Sciatic nerve (tissue), 2 donors: Measurements from ENCODE around the gene NOP56. TPM values are rescaled to one million over a fixed set of nuclear protein-coding genes. Genes with fewer than 3 reads are reported as not detected.

Experiments
- ATAC-seq: fragments of 200-7000 bp; cut with Tn5 transposase; one replicate; pipeline ENCODE4 v1.9.1; 2020; ENCODE audit warnings: mild to moderate bottlenecking, moderate library complexity
- DNase-seq: peaks from one replicate; pipeline ENCODE4 v3.0.0-alpha.2; 2020; ENCODE audit warnings: low spot score
- intact Hi-C: fragments of 100-400 bp; cut with DNase I; formaldehyde crosslinking; loops from one replicate; pipeline ENCODE4 v1.14.2; 2022
- microRNA-seq: library from miRNA; unstranded; fragments of <30 nt; microRNA quantifications from one replicate; pipeline ENCODE4 v1.2.0, GENCODE V29; 2020
- total RNA-seq: library from RNA; stranded (reverse); fragmentation: NEBNext Ultra II Directional; extraction: Animal tissue kit (Norgen Biotek cat#: 25700); gene quantifications from one replicate; pipeline ENCODE4 v1.2.1, GENCODE V29; 2021
- donor health status: DM: no; HTN: no; CAD: no.
- donor health status: DM: no; HTN: no; CAD: no.

NOP56 gene
- total RNA-seq, 1 donor from 2014 or later = 97.4 TPM

DNA sequence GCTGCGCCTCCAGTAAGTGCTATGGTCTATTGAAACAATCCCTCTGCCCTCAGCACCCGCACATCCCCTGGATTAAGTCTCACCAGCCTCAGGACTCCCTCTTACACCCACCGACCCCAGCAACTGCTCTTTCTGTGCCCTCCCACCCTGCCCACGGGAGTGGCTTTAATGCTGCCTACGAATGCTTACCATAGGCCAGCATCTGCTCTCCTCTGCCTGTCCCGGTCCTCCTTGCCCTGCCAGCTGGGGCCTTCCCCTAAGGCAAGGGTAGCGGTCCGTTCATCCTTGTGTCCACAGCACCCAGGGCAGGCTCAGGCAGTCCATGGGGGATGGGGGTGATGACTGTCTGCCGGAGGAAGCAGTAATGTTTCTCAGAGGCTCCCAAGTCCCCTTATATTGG is 44.2 kb downstream of the NOP56 start:
- intact Hi-C loops = no loop called here
- ATAC-seq (no peak), DNase-seq (no peak)

- DNase-seq (no peak), ATAC-seq (no peak)
- intact Hi-C loops = no loop called here
These were observed 45.3 kb downstream of the NOP56 start for GRCh38 chr20:2697768-2698167.

- ATAC-seq = no peak
- intact Hi-C loops = no loop called here
- no peak for DNase-seq
These were observed 45.9 kb downstream of the NOP56 start for GRCh38 chr20:2698186-2698817.

DNA sequence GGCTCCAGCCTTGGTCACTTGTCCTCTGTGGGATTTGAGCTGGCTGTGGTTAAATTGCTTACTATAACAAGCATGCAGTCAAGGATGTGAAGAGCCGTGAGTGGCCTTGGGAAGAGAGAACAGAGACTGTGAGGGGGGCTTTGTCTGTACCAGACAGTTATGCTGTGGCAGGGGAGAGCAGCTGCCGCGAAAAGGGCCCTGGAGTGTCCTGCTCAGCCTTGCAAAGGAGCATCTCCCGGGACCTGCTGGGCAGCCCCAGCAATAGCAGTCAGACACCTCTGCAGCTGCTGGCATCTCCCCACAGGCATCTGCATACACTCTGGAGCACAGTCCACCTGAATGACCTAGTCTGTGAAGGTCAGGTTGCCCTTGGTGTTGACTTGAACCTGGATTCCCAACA is 46.5 kb downstream of the NOP56 start:
- ATAC-seq = no peak
- intact Hi-C loops = no loop called here
- no peak for DNase-seq

- DNase-seq (no peak), ATAC-seq (no peak)
- intact Hi-C loops = no loop called here
These were observed 47.5 kb downstream of the NOP56 start for GRCh38 chr20:2699775-2700413.

GRCh38 chr20:2700913-2701620 is 48.6 kb downstream of the NOP56 start:
- DNase-seq (no peak), ATAC-seq (no peak)
- intact Hi-C loops = no loop called here

GRCh38 chr20:2701671-2702081 is 49.2 kb downstream of the NOP56 start:
- intact Hi-C loops = no loop called here
- DNase-seq = no peak
- ATAC-seq = no peak

GRCh38 chr20:2703716-2704475 is 51.5 kb downstream of the NOP56 start:
- ATAC-seq (no peak), DNase-seq (no peak)
- intact Hi-C loops = no loop called here

DNA sequence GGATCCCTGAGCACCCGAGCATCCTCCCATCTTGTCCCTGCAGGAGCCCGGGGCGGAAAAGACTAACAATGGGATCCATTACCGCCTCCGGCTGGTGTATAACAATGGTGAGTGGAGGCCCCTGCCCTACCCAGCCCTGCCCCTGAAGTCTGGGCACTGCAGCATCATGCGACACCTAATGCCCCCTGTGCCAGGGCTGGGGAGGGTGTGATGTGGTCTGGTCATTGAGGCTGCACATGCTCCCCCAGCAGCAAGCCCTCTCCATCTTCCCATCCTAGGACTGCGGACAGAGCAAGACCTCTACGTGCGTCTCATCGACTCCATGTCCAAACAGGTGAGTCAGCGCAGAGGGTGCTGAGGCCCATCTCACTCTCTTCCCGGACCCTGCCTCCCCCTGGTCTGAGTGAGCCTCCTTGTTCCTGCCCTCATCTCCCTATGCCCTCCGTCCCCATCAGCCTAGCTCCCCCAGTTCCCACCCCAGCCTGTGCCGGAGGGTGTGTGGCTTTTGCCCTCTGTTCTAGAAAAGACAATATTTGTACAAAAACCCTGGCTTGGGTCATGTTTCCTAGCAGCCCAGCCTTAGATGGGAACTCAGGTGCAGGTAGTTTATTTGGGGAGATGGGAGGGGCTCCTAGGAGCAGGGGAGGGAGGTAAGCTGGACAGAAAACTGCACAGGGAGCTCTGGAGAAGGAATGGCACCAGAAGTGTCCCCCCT is 53.7 kb downstream of the NOP56 start:
- DNase-seq (no peak), ATAC-seq (no peak)
- intact Hi-C loops = no loop called here

GRCh38 chr20:2706688-2707352 is 54.4 kb downstream of the NOP56 start:
- no peak for ATAC-seq
- intact Hi-C loops = no loop called here
- no peak for DNase-seq

- no peak for DNase-seq
- intact Hi-C loops = no loop called here
- no peak for ATAC-seq
These were observed 55.1 kb downstream of the NOP56 start for GRCh38 chr20:2707353-2708072.

Small RNA genes within 50 kb of the gene (microRNA-seq; reads per million reads assigned to microRNA genes)
- gene MIR1292 = 5.1 reads per million, percentile 11 among the genes with 10 or more reads in this experiment

Other genes with a start within 250 kb of the NOP56 start
- gene SNRPB, start 181.8 kb upstream of the NOP56 start, total RNA-seq = 64.3 TPM
- gene ZNF343, start 143.7 kb upstream of the NOP56 start, total RNA-seq = 16.3 TPM
- gene TMC2, start 116.1 kb upstream of the NOP56 start, total RNA-seq = 0.22 TPM
- gene IDH3B, start 11.6 kb downstream of the NOP56 start, total RNA-seq = 67.0 TPM
- 15.3 TPM for gene EBF4, start 40.1 kb downstream of the NOP56 start, total RNA-seq
- 5.9 TPM for gene CPXM1, start 148.0 kb downstream of the NOP56 start, total RNA-seq
- not detected for gene C20orf141, start 162.4 kb downstream of the NOP56 start, total RNA-seq
- gene TMEM239, start 163.7 kb downstream of the NOP56 start, total RNA-seq = not detected
- 40.4 TPM for gene PCED1A, start 188.0 kb downstream of the NOP56 start, total RNA-seq
- 40.0 TPM for gene VPS16, start 188.1 kb downstream of the NOP56 start, total RNA-seq
- gene PTPRA, start 220.8 kb downstream of the NOP56 start, total RNA-seq = 81.7 TPM